GM18873 (cell line): ENCODE data around the gene GALNT9.
"Not testable (repeated sequence)": the region's sequence is repeated elsewhere in the genome, so short reads cannot be mapped to it uniquely, and the experiment has no call there.

Experiments
- ATAC-seq: cut with Tn5 transposase; IDR thresholded peaks from one replicate; pipeline ENCODE4 v1.9.1; 2021; ENCODE audit warnings: mild to moderate bottlenecking, moderate library complexity, moderate number of reproducible peaks; ENCODE audit not compliant: unreplicated experiment, low FRiP score

Gene GALNT9

GRCh38 chr12:132206046-132206434, 123.3 kb downstream of the GALNT9 start:
- no peak for ATAC-seq

GRCh38 chr12:132205271-132206045, 123.9 kb downstream of the GALNT9 start:
- no peak for ATAC-seq

GRCh38 chr12:132204793-132205270, 124.6 kb downstream of the GALNT9 start:
- ATAC-seq, result no peak

GRCh38 chr12:132204063-132204792, 125.2 kb downstream of the GALNT9 start:
- no peak for ATAC-seq

- no peak for ATAC-seq
Measured at GRCh38 chr12:132202929-132203721, 126.3 kb downstream of the GALNT9 start.

- ATAC-seq, result no peak
Measured at GRCh38 chr12:132201391-132202120, 127.8 kb downstream of the GALNT9 start.

- ATAC-seq, result no peak
Measured at GRCh38 chr12:132200800-132201199, 128.6 kb downstream of the GALNT9 start.

GRCh38 chr12:132199526-132200319, 129.7 kb downstream of the GALNT9 start:
- no peak for ATAC-seq

- no peak for ATAC-seq
Measured at GRCh38 chr12:132199101-132199500, 130.3 kb downstream of the GALNT9 start.

GRCh38 chr12:132197581-132198354, 131.6 kb downstream of the GALNT9 start:
- no peak for ATAC-seq

GRCh38 chr12:132196873-132197390, 132.5 kb downstream of the GALNT9 start:
- ATAC-seq, result no peak

GRCh38 chr12:132196038-132196872, 133.1 kb downstream of the GALNT9 start:
- ATAC-seq, result no peak

- not testable (repeated sequence) for ATAC-seq
Measured at GRCh38 chr12:132195242-132195641, 134.1 kb downstream of the GALNT9 start.

- no peak for ATAC-seq
Measured at GRCh38 chr12:132194556-132194955, 134.8 kb downstream of the GALNT9 start.

- ATAC-seq, result no peak
Measured at GRCh38 chr12:132194056-132194455, 135.3 kb downstream of the GALNT9 start.

- ATAC-seq, result no peak
Measured at GRCh38 chr12:132191715-132192553, 137.5 kb downstream of the GALNT9 start.
